Measurements from ENCODE around the gene CLTB.

DNA sequence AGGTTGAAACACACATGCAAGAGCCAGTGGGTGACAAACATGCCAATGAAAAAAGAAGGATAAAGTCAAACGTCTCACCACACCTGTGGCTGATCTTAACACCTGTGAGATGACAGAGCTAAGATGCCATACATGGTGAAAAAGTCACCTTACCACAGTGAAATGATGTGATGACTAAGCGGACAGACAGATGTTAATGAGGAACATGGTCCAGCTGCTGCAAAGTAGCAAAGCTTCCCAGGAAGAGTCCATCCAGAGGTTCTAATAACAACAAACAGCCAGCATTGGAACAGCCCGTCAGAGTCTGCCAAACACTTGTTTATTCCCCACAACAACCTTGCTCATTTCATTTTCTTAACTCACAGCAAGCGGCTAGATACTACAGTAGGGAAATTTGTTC, 56.7 kb downstream of the CLTB start:
- TF ChIP-seq, protein P1, sequence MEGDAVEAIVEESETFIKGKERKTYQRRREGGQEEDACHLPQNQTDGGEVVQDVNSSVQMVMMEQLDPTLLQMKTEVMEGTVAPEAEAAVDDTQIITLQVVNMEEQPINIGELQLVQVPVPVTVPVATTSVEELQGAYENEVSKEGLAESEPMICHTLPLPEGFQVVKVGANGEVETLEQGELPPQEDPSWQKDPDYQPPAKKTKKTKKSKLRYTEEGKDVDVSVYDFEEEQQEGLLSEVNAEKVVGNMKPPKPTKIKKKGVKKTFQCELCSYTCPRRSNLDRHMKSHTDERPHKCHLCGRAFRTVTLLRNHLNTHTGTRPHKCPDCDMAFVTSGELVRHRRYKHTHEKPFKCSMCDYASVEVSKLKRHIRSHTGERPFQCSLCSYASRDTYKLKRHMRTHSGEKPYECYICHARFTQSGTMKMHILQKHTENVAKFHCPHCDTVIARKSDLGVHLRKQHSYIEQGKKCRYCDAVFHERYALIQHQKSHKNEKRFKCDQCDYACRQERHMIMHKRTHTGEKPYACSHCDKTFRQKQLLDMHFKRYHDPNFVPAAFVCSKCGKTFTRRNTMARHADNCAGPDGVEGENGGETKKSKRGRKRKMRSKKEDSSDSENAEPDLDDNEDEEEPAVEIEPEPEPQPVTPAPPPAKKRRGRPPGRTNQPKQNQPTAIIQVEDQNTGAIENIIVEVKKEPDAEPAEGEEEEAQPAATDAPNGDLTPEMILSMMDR (IDR thresholded peaks at IDR 0.05) = no peak
- TF ChIP-seq EP300 (IDR thresholded peaks at IDR 0.05) = no peak

All from tibial nerve (tissue), 4 donors.